A549 (cell line): ENCODE data around the gene CARTPT. TPM values are rescaled to one million over a fixed set of nuclear protein-coding genes. Genes with fewer than 3 reads are reported as not detected.

ENCODE experiments used
- ATAC-seq, 2 experiments: fragments of 200-7000 bp in 1 of 2; fragments of >200 bp in 1 of 2; cut with Nextera tagmentation in 1 of 2; cut with Tn5 transposase in 1 of 2; 3 replicates each; pipeline versions ENCODE4 v1.8.0 to v1.9.1; 2018 to 2020; ENCODE audit warnings: mild to moderate bottlenecking in 1 of 2, moderate library complexity in 1 of 2
- CTCF ChIA-PET: fragments of 300-600 bp; sonication (Branson Sonifier 250); formaldehyde crosslinking; extraction: SDS; loops from one replicate; lab custom pipeline; 2021; ENCODE audit warnings: antibody characterized with exemption, inconsistent platforms; lab: Yijun Ruan, JAX
- POLR2A ChIA-PET: fragments of 350-600 bp; formaldehyde crosslinking; extraction: SDS; loops from one replicate; lab custom pipeline; 2021; ENCODE audit warnings: antibody characterized with exemption, inconsistent platforms; lab: Yijun Ruan, JAX
- DNase-seq, 2 experiments: peaks; one replicate each; pipeline versions ENCODE4 v3.0.0 to v3.0.0-alpha.2; 2011 to 2016; ENCODE audit warnings: low read depth in 1 of 2, low spot score in 1 of 2
- FAIRE-seq: peaks from 2 replicates; lab custom pipeline; 2011; peaks lifted over from hg19 to GRCh38; lab: Jason Lieb, UNC
- H3K27ac ChIP-seq, 2 experiments: fragments of >200 bp; sonication (Bioruptor Twin); formaldehyde crosslinking; 3 replicates each; pipeline ENCODE4 v1.5.1; 2016 to 2017
- H3K4me1 ChIP-seq: fragments of >200 bp; sonication (Bioruptor Twin); formaldehyde crosslinking; 3 replicates; pipeline ENCODE4 v1.6.1; 2016
- H3K4me2 ChIP-seq: fragments of >200 bp; sonication (Bioruptor Twin); formaldehyde crosslinking; 3 replicates; pipeline ENCODE4 v1.6.1; 2016
- H3K4me3 ChIP-seq: fragments of >200 bp; sonication (Bioruptor Twin); formaldehyde crosslinking; 3 replicates; pipeline ENCODE4 v1.5.1; 2016
- H3K9me3 ChIP-seq: fragments of >200 bp; sonication (Bioruptor Twin); formaldehyde crosslinking; 3 replicates; pipeline ENCODE4 v1.6.1; 2016
- BHLHE40 ChIP-seq: IDR thresholded peaks from 2 replicates; pipeline ENCODE4 v1.6.1; 2012; ENCODE audit warnings: low read depth, low read length, inconsistent platforms
- CBX2 ChIP-seq: fragments of 200-600 bp; sonication (generic); IDR thresholded peaks from 2 replicates; pipeline ENCODE4 v1.6.1; 2016; ENCODE audit warnings: low read depth, mild to moderate bottlenecking, borderline replicate concordance
- CBX8 ChIP-seq: fragments of 200-600 bp; sonication (generic); IDR thresholded peaks from 2 replicates; pipeline ENCODE4 v1.6.1; 2016
- CHD4 ChIP-seq: fragments of 200-600 bp; sonication (generic); IDR thresholded peaks from 2 replicates; pipeline ENCODE4 v1.6.1; 2016; ENCODE audit warnings: antibody characterized with exemption, mild to moderate bottlenecking, borderline replicate concordance
- EHF ChIP-seq: fragments of 250-450 bp; sonication (Bioruptor Pico); IDR thresholded peaks from 2 replicates; pipeline ENCODE4 v1.5.0; 2020; ENCODE audit warnings: mild to moderate bottlenecking
- FOSL2 ChIP-seq, 2 experiments: fragments of 450-650 bp in 1 of 2; fragments of >200 bp in 1 of 2; sonication (Bioruptor Twin) in 1 of 2; formaldehyde crosslinking; IDR thresholded peaks; 2 replicates each; pipeline versions ENCODE4 v1.5.0 to v1.6.1; 2016 to 2020; ENCODE audit warnings: mild to moderate bottlenecking in 1 of 2, moderate library complexity in 1 of 2
- JUN ChIP-seq, 2 experiments: fragments of >200 bp; sonication (Bioruptor Twin); formaldehyde crosslinking; IDR thresholded peaks; 2 replicates in 1 of 2; 3 replicates in 1 of 2; pipeline ENCODE4 v1.6.1; 2016 to 2017
- KDM1A ChIP-seq: fragments of 200-600 bp; sonication (generic); IDR thresholded peaks from 2 replicates; pipeline ENCODE4 v1.6.1; 2016; ENCODE audit warnings: low read depth, mild to moderate bottlenecking
- MAFK ChIP-seq: fragments of 450-650 bp; IDR thresholded peaks from 2 replicates; pipeline ENCODE4 v1.6.1; 2014; ENCODE audit not compliant: partially characterized antibody
- NFE2L2 ChIP-seq: fragments of 150-350 bp; conservative IDR thresholded peaks from 2 replicates; pipeline ENCODE4 v1.6.1; 2014; ENCODE audit warnings: low read length
- NPAS2 ChIP-seq: fragments of 250-450 bp; sonication (Bioruptor Pico); IDR thresholded peaks from 2 replicates; pipeline ENCODE4 v1.8.0; 2022; ENCODE audit warnings: mild to moderate bottlenecking, moderate library complexity, borderline replicate concordance
- PHF8 ChIP-seq: fragments of 200-600 bp; sonication (generic); IDR thresholded peaks from 2 replicates; pipeline ENCODE4 v1.6.1; 2016; ENCODE audit warnings: low read depth, mild to moderate bottlenecking, antibody characterized with exemption, moderate library complexity, borderline replicate concordance
- POLR2AphosphoS2 ChIP-seq: conservative IDR thresholded peaks from 2 replicates; pipeline ENCODE4 v1.6.1; 2012; ENCODE audit warnings: low read length, improper control_type of control experiment, inconsistent platforms
- RAD21 ChIP-seq, 2 experiments: fragments of >200 bp in 1 of 2; sonication (Bioruptor Twin) in 1 of 2; formaldehyde crosslinking in 1 of 2; IDR thresholded peaks in 1 of 2; conservative IDR thresholded peaks in 1 of 2; 2 replicates in 1 of 2; 3 replicates in 1 of 2; pipeline ENCODE4 v1.6.1; 2012 to 2018; ENCODE audit warnings: inconsistent platforms in 1 of 2
- RARB ChIP-seq: fragments of 250-450 bp; sonication (Bioruptor Pico); IDR thresholded peaks from 2 replicates; pipeline ENCODE4 v1.8.0; 2021; ENCODE audit warnings: mild to moderate bottlenecking, moderate library complexity
- RCOR1 ChIP-seq: fragments of 150-350 bp; IDR thresholded peaks from 2 replicates; pipeline ENCODE4 v1.6.1; 2014; ENCODE audit warnings: antibody characterized with exemption, low read length, low read depth
- SMC3 ChIP-seq: fragments of >200 bp; sonication (Bioruptor Twin); formaldehyde crosslinking; IDR thresholded peaks from 3 replicates; pipeline ENCODE4 v1.6.1; 2018; ENCODE audit warnings: inconsistent platforms
- TP53 ChIP-seq: fragments of 250-450 bp; sonication (Bioruptor Pico); IDR thresholded peaks from 2 replicates; pipeline ENCODE4 v1.5.0; 2021; ENCODE audit warnings: mild to moderate bottlenecking, moderate library complexity
- ZC3H11A ChIP-seq: fragments of 450-650 bp; IDR thresholded peaks from 2 replicates; pipeline ENCODE4 v1.6.1; 2014; ENCODE audit warnings: antibody characterized with exemption, mild to moderate bottlenecking
- ZFP36 ChIP-seq: fragments of 450-650 bp; IDR thresholded peaks from 2 replicates; pipeline ENCODE4 v1.6.1; 2014; ENCODE audit warnings: borderline replicate concordance; ENCODE audit not compliant: partially characterized antibody
- WGBS: methylation state at CpG from one replicate; pipeline ENCODE4 v1.1.6; 2017; ENCODE audit errors: missing lambda C conversion rate; 5-methylcytosine and 5-hydroxymethylcytosine counted together
- polyA plus RNA-seq, 4 experiments: library from polyadenylated mRNA; depleted of rRNA in 3 of 4; stranded (reverse); fragments of >200 nt; fragmentation: RNase III in 1 of 4; extraction: RNeasy Plus Mini Kit Qiagen cat#74134 plus additional on column Dnase treatment in 1 of 4; gene quantifications; 2 replicates in 3 of 4; 3 replicates in 1 of 4; pipeline ENCODE4 v1.2.3, GENCODE V29; 2011 to 2017
- TF ChIP-seq, protein P1 (sequence below): fragments of >200 bp; sonication (Bioruptor Twin); formaldehyde crosslinking; IDR thresholded peaks from 2 replicates; pipeline ENCODE4 v1.6.1; 2016
- TF ChIP-seq, protein P2 (sequence below): fragments of 450-650 bp; IDR thresholded peaks from 2 replicates; pipeline ENCODE4 v1.6.1; 2014; ENCODE audit warnings: antibody characterized with exemption
- TF ChIP-seq, protein P3 (sequence below): fragments of >200 bp; sonication (Bioruptor Twin); formaldehyde crosslinking; IDR thresholded peaks from 3 replicates; pipeline ENCODE4 v1.5.1; 2016

Gene CARTPT
- polyA plus RNA-seq, 2 of the 4 experiments (the other 2 are of a cell fraction): not detected

DNA sequence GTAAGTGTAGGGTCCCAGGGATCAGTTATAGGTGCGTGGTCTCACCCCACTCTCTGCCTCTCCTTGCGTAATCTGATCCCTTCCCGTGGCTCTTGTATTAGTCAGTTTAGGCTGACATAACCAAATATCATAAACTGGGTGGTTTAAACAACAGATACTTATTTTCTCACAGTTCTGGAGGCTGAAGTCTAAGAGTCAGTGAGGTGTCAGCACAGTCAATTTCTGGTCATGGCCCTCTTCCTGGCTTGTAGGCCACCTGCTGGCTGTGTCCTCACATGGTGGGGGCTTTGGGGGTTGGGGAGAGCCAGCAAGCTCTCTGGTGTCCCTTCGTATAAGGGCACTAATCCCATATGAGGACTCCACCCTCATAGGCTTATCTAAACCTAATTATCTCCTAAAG is 32.3 kb downstream of the CARTPT start (continued):
- no peak for TF ChIP-seq ZFP36
- no peak for TF ChIP-seq CHD4
- TF ChIP-seq RARB (CRISPR knock-in tag): no peak
- TF ChIP-seq NFE2L2: no peak
- TF ChIP-seq RCOR1: no peak
- no peak for TF ChIP-seq TP53
- TF ChIP-seq, all 56 proteins: peak for 0

DNA sequence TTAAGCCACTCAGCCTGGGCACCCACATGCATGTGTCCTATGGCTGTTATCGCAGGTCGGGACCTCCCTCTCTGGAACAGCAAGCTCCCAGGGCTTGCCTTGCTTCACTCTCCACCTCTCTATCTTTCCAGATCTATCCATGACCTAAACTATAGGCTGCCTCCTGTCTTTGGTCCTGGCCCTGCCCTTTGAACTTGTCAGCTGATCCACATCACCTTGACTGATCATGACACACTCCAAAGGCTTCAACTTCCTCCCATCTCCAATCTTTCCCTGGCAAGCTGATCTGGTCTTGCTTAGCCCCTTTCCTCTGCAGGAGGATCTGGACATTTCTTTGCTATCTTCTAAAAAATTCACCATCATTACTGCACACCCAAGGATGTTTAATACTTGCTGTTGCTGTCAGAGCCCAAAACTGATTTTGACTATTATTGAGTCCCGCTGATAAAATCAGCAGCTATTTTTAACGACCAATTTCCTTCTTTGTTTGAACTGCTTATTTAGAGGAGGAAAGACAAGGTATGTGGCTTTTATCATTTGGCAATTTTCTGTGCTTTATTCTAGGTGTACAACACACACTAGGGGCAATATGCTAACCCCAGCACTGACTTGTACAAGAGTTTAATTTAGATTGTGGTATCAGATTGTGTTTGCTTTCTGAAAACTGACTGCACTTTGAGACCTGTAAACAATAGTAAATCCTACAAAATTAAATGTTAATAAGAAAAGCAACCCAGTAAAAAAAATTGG is 33.5 kb downstream of the CARTPT start:
- ATAC-seq (no peak), DNase-seq (no peak), FAIRE-seq (no peak)
- H3K4me2 ChIP-seq: no peak overlapping the region
- H3K27ac ChIP-seq: no peak overlapping the region
- WGBS: 63% methylated on average over 4 of the region's 4 CpGs
- H3K4me1 ChIP-seq: peaks cover 4% of the 10 kb centered on the region; the same call in 2 of the 3 replicates
- H3K9me3 ChIP-seq: no peaks in the 10 kb centered on the region
- no peak overlapping the region for H3K4me3 ChIP-seq
- TF ChIP-seq, protein P1, sequence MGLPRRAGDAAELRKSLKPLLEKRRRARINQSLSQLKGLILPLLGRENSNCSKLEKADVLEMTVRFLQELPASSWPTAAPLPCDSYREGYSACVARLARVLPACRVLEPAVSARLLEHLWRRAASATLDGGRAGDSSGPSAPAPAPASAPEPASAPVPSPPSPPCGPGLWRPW: no peak
- TF ChIP-seq BHLHE40 (no peak), CBX8 (no peak), FOSL2 (IDR thresholded peaks at IDR 0.05) (no peak), FOSL2 (CRISPR knock-in tag; IDR thresholded peaks at IDR 0.05) (no peak), NPAS2 (CRISPR knock-in tag) (no peak), POLR2AphosphoS2 (no peak), ZC3H11A (no peak), CHD4 (no peak), RARB (CRISPR knock-in tag) (no peak), CBX2 (no peak), JUN (IDR thresholded peaks at IDR 0.05) (no peak), PHF8 (no peak), RAD21 (conservative IDR thresholded peaks at IDR 0.05 in 1 of 2, IDR thresholded peaks at IDR 0.05 in 1 of 2) (no peak), TP53 (no peak)
- TF ChIP-seq, protein P2, sequence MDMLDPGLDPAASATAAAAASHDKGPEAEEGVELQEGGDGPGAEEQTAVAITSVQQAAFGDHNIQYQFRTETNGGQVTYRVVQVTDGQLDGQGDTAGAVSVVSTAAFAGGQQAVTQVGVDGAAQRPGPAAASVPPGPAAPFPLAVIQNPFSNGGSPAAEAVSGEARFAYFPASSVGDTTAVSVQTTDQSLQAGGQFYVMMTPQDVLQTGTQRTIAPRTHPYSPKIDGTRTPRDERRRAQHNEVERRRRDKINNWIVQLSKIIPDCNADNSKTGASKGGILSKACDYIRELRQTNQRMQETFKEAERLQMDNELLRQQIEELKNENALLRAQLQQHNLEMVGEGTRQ: no peak
- ChIA-PET CTCF (interaction anchor here (1.8 kb wide), 1 partner anchor 277 kb away, joined by 9 read pairs; no protein-coding TSS in a partner anchor), POLR2A (no interaction called here)

DNA sequence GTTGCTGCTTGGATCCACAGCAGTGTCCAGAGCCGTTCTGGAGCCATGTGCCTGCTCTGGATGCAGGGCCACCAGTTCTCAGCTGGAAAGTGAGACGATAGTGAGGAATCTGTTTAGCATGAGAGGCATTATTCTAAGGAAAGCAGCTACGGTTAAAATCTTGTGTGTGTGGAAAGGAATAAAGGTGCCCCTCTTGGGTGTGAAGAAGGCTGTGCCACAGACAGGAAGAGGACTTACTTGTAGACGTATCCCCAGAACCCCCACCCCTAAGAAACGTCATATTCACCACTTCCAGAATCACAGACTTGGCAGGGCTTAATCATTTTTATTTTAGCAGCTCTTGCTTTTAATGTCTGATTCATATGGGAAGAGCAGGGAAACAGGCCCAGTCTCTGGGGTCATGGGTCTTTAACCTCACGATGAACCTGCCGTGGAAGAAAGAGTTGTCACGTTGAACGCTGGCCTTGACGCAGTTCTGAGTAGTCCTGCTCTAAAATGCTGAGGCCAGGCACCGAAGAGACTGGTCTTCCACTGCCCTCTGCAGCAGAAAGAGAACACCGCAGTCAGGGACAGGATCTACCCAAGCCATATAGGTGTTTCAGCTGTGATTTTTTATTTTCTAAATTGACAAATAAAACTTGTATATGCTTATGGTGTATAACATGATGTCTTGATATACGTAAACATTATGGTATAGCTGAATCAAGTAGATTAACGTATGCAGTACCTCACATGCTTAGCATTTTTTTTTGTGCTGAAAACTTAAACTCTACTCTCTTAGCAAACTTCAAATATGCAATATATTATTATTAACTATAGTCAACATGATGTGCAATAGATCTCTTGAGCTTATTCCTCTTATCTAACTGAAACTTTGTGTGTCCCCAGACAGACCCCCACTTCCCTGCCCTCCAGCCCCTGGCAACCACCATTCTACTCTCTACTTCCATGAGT is 38.8 kb downstream of the CARTPT start:
- TF ChIP-seq KDM1A (no peak), EHF (CRISPR knock-in tag) (no peak), RCOR1 (no peak), SMC3 (peak; percentile 86), RAD21 (conservative IDR thresholded peaks at IDR 0.05 in 1 of 2, IDR thresholded peaks at IDR 0.05 in 1 of 2) (peak; percentile 95 to 96), MAFK (peak; percentile 16)
- TF ChIP-seq, protein P3, sequence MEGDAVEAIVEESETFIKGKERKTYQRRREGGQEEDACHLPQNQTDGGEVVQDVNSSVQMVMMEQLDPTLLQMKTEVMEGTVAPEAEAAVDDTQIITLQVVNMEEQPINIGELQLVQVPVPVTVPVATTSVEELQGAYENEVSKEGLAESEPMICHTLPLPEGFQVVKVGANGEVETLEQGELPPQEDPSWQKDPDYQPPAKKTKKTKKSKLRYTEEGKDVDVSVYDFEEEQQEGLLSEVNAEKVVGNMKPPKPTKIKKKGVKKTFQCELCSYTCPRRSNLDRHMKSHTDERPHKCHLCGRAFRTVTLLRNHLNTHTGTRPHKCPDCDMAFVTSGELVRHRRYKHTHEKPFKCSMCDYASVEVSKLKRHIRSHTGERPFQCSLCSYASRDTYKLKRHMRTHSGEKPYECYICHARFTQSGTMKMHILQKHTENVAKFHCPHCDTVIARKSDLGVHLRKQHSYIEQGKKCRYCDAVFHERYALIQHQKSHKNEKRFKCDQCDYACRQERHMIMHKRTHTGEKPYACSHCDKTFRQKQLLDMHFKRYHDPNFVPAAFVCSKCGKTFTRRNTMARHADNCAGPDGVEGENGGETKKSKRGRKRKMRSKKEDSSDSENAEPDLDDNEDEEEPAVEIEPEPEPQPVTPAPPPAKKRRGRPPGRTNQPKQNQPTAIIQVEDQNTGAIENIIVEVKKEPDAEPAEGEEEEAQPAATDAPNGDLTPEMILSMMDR: peak; percentile 90
- CTCF ChIA-PET: interaction anchor here (0.6 to 5.0 kb wide), 48 partner anchors 9 to 950 kb away, joined by 3 to 73 read pairs (median 4); no protein-coding TSS in a partner anchor
- Histone ChIP-seq H3K27ac (peak overlapping the region; percentile 16 to 24; a peak in 1 of 6 replicates), H3K4me3 (peak overlapping the region; percentile 27; the same call in 1 of the 3 replicates), H3K4me2 (peak overlapping the region; percentile 83), H3K9me3 (0 out of 3 replicates have a peak, but pooled peaks cover 2% of the 10 kb centered on the region), H3K4me1 (peaks cover 7% of the 10 kb centered on the region; the same call in 2 of the 3 replicates)
- DNase-seq: peak; percentile 40 to 80
- POLR2A ChIA-PET: interaction anchor here (0.6 kb wide), 1 partner anchor 288 kb away, joined by 4 read pairs; no protein-coding TSS in a partner anchor
- WGBS: 15% methylated on average over 14 of the region's 14 CpGs
- peak; percentile 100 for ATAC-seq
- FAIRE-seq: no peak
